ENCODE results near the gene FBLN1.

FBLN1 gene

DNA sequence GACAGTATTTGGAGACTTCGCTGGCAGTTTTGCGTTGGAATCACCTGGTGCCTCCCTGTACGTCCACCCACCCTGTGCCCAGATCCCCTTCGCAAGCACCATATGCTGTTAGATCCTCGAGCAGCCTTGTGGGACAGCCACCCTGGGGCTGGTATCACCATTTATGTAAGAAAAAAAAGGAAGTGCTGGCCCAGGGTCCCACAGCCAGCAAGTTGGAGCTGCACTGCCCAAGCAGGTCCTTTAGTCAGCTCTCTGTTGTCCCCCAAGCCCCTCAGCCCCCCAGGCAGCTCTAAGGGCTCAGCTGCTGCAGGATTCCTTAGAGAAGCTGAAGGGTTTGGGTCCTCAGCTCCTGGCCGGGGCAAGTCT lies 80.3 kb downstream of the FBLN1 start:
- no peaks in the 10 kb centered on the region for H3K4me1 ChIP-seq (ENCODE audit: control insufficient read depth, insufficient read depth, low read length)
- TF ChIP-seq, protein P1, sequence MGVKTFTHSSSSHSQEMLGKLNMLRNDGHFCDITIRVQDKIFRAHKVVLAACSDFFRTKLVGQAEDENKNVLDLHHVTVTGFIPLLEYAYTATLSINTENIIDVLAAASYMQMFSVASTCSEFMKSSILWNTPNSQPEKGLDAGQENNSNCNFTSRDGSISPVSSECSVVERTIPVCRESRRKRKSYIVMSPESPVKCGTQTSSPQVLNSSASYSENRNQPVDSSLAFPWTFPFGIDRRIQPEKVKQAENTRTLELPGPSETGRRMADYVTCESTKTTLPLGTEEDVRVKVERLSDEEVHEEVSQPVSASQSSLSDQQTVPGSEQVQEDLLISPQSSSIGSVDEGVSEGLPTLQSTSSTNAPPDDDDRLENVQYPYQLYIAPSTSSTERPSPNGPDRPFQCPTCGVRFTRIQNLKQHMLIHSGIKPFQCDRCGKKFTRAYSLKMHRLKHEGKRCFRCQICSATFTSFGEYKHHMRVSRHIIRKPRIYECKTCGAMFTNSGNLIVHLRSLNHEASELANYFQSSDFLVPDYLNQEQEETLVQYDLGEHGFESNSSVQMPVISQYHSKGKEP (tag by site-specific recombination; IDR thresholded peaks at IDR 0.05) = no peak
- CTCF ChIA-PET = interaction anchor here (1.0 to 1.2 kb wide), 2 partner anchors 29 to 393 kb away, joined by 3 read pairs; no protein-coding TSS in a partner anchor
- H3K9me3 ChIP-seq (ENCODE audit: control insufficient read depth, insufficient read depth, low read depth, low read length) = no peaks in the 10 kb centered on the region
- no peak overlapping the region for H3K27ac ChIP-seq (ENCODE audit: extremely low read depth, low read depth, low read length)
- no peak overlapping the region for H3K4me3 ChIP-seq (ENCODE audit: low read depth, low read length)
- H3K36me3 ChIP-seq (ENCODE audit: control insufficient read depth in 2 of 2, insufficient read depth in 1 of 2, low read length in 2 of 2) = peaks cover 0 to 7% of the 10 kb centered on the region in 2 experiments; a peak in 1 of 3 replicates
- POLR2A ChIA-PET = no interaction called here

DNA sequence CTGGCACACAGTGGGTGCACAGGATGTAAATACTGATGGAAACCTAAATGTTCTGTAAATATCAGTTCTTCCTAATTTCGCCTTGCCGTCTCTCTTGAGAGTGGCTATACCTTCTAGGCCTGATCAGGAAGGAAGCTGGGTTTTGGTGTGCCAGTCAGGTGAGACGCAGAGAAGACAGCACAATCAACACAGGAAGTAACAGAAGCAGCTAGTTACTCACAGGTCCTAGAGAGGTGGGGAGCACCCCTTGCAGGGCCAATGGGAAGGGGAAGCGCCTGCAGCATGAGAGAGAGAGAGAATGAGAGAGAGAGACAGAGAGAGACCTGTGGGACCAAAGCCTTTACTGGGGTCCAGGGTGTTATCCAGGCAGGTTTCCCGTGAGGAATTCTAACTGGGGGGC lies 80.8 kb downstream of the FBLN1 start:
- ChIA-PET POLR2A (no interaction called here), CTCF (interaction anchor here (1.0 to 1.2 kb wide), 2 partner anchors 30 to 393 kb away, joined by 3 read pairs; no protein-coding TSS in a partner anchor)
- Histone ChIP-seq H3K4me1 (ENCODE audit: control insufficient read depth, insufficient read depth, low read length) (no peaks in the 10 kb centered on the region), H3K36me3 (ENCODE audit: control insufficient read depth in 2 of 2, insufficient read depth in 1 of 2, low read length in 2 of 2) (peaks cover 0 to 7% of the 10 kb centered on the region in 2 experiments; a peak in 1 of 3 replicates), H3K9me3 (ENCODE audit: control insufficient read depth, insufficient read depth, low read depth, low read length) (no peaks in the 10 kb centered on the region), H3K27ac (ENCODE audit: extremely low read depth, low read depth, low read length) (no peak overlapping the region), H3K4me3 (ENCODE audit: low read depth, low read length) (no peak overlapping the region)
- TF ChIP-seq ZNF266 (tag by site-specific recombination; IDR thresholded peaks at IDR 0.05; ENCODE audit: low read depth) (peak; percentile 27; the same call in 1 of the 2 replicates), KLF8 (tag by site-specific recombination; IDR thresholded peaks at IDR 0.05) (no peak)

DNA sequence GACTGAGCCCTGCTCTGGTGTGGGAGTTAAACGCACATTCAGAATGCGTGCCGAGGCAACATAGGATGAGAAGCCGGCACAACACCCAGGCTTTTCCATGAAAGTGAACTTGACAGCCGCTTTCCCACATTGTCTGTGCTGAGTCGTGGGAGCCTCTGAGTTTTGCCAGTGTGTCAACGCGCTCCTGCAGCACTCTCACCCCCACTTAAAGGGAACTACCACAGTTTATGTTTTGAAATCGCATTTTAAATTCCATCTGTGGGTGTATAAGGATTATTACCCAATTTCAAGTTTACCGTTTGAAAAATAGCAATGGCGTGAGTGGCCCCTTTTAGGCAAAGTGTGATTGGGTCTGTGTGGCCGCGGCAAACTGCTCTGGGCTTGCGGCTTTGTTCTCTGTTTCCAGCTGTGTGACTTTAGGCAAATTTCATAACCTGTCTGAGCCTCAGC lies 81.5 kb downstream of the FBLN1 start:
- CTCF ChIA-PET = no interaction called here
- no peaks in the 10 kb centered on the region for H3K4me1 ChIP-seq (ENCODE audit: control insufficient read depth, insufficient read depth, low read length)
- POLR2A ChIA-PET = no interaction called here
- TF ChIP-seq, protein P2, sequence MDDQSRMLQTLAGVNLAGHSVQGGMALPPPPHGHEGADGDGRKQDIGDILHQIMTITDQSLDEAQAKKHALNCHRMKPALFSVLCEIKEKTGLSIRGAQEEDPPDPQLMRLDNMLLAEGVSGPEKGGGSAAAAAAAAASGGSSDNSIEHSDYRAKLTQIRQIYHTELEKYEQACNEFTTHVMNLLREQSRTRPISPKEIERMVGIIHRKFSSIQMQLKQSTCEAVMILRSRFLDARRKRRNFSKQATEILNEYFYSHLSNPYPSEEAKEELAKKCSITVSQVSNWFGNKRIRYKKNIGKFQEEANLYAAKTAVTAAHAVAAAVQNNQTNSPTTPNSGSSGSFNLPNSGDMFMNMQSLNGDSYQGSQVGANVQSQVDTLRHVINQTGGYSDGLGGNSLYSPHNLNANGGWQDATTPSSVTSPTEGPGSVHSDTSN (CRISPR knock-in tag; IDR thresholded peaks at IDR 0.05) = no peak
- no peak for TF ChIP-seq KLF16 (tag by site-specific recombination; IDR thresholded peaks at IDR 0.05)
- TF ChIP-seq YY1 (tag by site-specific recombination; IDR thresholded peaks at IDR 0.05) = no peak
- no peak for TF ChIP-seq ZNF121 (tag by site-specific recombination; IDR thresholded peaks at IDR 0.05)
- TF ChIP-seq ZNF214 (tag by site-specific recombination; IDR thresholded peaks at IDR 0.05; ENCODE audit: borderline replicate concordance) = no peak
- TF ChIP-seq, protein P3, sequence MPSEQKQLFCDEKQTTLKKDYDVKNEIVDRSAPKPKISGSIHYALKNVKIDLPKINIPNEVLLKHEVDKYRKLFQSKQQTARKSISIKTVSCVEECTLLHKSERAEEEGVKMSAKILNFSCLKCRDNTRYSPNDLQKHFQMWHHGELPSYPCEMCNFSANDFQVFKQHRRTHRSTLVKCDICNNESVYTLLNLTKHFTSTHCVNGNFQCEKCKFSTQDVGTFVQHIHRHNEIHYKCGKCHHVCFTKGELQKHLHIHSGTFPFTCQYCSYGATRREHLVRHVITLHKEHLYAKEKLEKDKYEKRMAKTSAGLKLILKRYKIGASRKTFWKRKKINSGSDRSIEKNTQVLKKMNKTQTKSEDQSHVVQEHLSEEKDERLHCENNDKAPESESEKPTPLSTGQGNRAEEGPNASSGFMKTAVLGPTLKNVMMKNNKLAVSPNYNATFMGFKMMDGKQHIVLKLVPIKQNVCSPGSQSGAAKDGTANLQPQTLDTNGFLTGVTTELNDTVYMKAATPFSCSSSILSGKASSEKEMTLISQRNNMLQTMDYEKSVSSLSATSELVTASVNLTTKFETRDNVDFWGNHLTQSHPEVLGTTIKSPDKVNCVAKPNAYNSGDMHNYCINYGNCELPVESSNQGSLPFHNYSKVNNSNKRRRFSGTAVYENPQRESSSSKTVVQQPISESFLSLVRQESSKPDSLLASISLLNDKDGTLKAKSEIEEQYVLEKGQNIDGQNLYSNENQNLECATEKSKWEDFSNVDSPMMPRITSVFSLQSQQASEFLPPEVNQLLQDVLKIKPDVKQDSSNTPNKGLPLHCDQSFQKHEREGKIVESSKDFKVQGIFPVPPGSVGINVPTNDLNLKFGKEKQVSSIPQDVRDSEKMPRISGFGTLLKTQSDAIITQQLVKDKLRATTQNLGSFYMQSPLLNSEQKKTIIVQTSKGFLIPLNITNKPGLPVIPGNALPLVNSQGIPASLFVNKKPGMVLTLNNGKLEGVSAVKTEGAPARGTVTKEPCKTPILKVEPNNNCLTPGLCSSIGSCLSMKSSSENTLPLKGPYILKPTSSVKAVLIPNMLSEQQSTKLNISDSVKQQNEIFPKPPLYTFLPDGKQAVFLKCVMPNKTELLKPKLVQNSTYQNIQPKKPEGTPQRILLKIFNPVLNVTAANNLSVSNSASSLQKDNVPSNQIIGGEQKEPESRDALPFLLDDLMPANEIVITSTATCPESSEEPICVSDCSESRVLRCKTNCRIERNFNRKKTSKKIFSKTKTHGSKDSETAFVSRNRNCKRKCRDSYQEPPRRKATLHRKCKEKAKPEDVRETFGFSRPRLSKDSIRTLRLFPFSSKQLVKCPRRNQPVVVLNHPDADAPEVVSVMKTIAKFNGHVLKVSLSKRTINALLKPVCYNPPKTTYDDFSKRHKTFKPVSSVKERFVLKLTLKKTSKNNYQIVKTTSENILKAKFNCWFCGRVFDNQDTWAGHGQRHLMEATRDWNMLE (tag by site-specific recombination; conservative IDR thresholded peaks at IDR 0.05; ENCODE audit: low read depth) = no peak
- no peak for TF ChIP-seq ZNF221 (tag by site-specific recombination; IDR thresholded peaks at IDR 0.05; ENCODE audit: borderline replicate concordance)
- TF ChIP-seq ZNF341 (tag by site-specific recombination; IDR thresholded peaks at IDR 0.05; ENCODE audit: low read depth) = no peak
- TF ChIP-seq ZNF610 (tag by site-specific recombination; IDR thresholded peaks at IDR 0.05; ENCODE audit: borderline replicate concordance) = no peak
- TF ChIP-seq ZIC2 (tag by site-specific recombination; IDR thresholded peaks at IDR 0.05) = no peak
- TF ChIP-seq ZNF548 (tag by site-specific recombination; IDR thresholded peaks at IDR 0.05) = no peak
- TF ChIP-seq WT1 (tag by site-specific recombination; IDR thresholded peaks at IDR 0.05) = no peak
- TF ChIP-seq ZNF433 (tag by site-specific recombination; IDR thresholded peaks at IDR 0.05; ENCODE audit: low read depth) = no peak
- no peak for TF ChIP-seq ZNF416 (tag by site-specific recombination; IDR thresholded peaks at IDR 0.05)
- no peak for TF ChIP-seq ZFP69B (tag by site-specific recombination; IDR thresholded peaks at IDR 0.05)
- TF ChIP-seq, protein P4, sequence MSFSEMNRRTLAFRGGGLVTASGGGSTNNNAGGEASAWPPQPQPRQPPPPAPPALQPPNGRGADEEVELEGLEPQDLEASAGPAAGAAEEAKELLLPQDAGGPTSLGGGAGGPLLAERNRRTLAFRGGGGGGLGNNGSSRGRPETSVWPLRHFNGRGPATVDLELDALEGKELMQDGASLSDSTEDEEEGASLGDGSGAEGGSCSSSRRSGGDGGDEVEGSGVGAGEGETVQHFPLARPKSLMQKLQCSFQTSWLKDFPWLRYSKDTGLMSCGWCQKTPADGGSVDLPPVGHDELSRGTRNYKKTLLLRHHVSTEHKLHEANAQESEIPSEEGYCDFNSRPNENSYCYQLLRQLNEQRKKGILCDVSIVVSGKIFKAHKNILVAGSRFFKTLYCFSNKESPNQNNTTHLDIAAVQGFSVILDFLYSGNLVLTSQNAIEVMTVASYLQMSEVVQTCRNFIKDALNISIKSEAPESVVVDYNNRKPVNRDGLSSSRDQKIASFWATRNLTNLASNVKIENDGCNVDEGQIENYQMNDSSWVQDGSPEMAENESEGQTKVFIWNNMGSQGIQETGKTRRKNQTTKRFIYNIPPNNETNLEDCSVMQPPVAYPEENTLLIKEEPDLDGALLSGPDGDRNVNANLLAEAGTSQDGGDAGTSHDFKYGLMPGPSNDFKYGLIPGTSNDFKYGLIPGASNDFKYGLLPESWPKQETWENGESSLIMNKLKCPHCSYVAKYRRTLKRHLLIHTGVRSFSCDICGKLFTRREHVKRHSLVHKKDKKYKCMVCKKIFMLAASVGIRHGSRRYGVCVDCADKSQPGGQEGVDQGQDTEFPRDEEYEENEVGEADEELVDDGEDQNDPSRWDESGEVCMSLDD (tag by site-specific recombination; IDR thresholded peaks at IDR 0.05) = no peak
- TF ChIP-seq ZNF624 (tag by site-specific recombination; IDR thresholded peaks at IDR 0.05) = no peak
- TF ChIP-seq YY2 (tag by site-specific recombination; IDR thresholded peaks at IDR 0.05) = no peak
- H3K9me3 ChIP-seq (ENCODE audit: control insufficient read depth, insufficient read depth, low read depth, low read length) = no peaks in the 10 kb centered on the region
- H3K27ac ChIP-seq (ENCODE audit: extremely low read depth, low read depth, low read length) = no peak overlapping the region
- no peak overlapping the region for H3K4me3 ChIP-seq (ENCODE audit: low read depth, low read length)
- peaks cover 0 to 7% of the 10 kb centered on the region in 2 experiments; a peak in 1 of 3 replicates for H3K36me3 ChIP-seq (ENCODE audit: control insufficient read depth in 2 of 2, insufficient read depth in 1 of 2, low read length in 2 of 2)

Data from HEK293 (cell line).